Epithelial cell of esophagus (primary cell): Measurements from ENCODE around the gene LENG8.
"Not testable (repeated sequence)": the region's sequence is repeated elsewhere in the genome, so short reads cannot be mapped to it uniquely, and the experiment has no call there.

ENCODE experiments used
- DNase-seq: peaks from one replicate; pipeline ENCODE4 v3.0.0; 2010; ENCODE audit warnings: low read depth
- H3K4me3 ChIP-seq: 2 replicates; pipeline ENCODE4 v1.5.1; 2011; ENCODE audit warnings: mild to moderate bottlenecking, low read length, control low read depth
- TF ChIP-seq, protein P1 (sequence below): IDR thresholded peaks from 2 replicates; pipeline ENCODE4 v1.5.1; 2011; ENCODE audit warnings: low read depth, mild to moderate bottlenecking, low read length, control low read depth, inconsistent platforms; ENCODE audit not compliant: insufficient read depth; ENCODE audit errors: missing control alignments

LENG8 gene

GRCh38 chr19:54465426-54466109 is 16.6 kb downstream of the LENG8 start:
- DNase-seq: no peak
- TF ChIP-seq, protein P1, sequence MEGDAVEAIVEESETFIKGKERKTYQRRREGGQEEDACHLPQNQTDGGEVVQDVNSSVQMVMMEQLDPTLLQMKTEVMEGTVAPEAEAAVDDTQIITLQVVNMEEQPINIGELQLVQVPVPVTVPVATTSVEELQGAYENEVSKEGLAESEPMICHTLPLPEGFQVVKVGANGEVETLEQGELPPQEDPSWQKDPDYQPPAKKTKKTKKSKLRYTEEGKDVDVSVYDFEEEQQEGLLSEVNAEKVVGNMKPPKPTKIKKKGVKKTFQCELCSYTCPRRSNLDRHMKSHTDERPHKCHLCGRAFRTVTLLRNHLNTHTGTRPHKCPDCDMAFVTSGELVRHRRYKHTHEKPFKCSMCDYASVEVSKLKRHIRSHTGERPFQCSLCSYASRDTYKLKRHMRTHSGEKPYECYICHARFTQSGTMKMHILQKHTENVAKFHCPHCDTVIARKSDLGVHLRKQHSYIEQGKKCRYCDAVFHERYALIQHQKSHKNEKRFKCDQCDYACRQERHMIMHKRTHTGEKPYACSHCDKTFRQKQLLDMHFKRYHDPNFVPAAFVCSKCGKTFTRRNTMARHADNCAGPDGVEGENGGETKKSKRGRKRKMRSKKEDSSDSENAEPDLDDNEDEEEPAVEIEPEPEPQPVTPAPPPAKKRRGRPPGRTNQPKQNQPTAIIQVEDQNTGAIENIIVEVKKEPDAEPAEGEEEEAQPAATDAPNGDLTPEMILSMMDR: no peak
- H3K4me3 ChIP-seq: peak overlapping the region; percentile 1

GRCh38 chr19:54466110-54466480 is 17.1 kb downstream of the LENG8 start:
- not testable (repeated sequence) for DNase-seq, H3K4me3 ChIP-seq

- peak; percentile 60 for DNase-seq
- TF ChIP-seq, protein P1: no peak
- no peak overlapping the region for H3K4me3 ChIP-seq
Measured at GRCh38 chr19:54469496-54469934, 20.5 kb downstream of the LENG8 start.

DNA sequence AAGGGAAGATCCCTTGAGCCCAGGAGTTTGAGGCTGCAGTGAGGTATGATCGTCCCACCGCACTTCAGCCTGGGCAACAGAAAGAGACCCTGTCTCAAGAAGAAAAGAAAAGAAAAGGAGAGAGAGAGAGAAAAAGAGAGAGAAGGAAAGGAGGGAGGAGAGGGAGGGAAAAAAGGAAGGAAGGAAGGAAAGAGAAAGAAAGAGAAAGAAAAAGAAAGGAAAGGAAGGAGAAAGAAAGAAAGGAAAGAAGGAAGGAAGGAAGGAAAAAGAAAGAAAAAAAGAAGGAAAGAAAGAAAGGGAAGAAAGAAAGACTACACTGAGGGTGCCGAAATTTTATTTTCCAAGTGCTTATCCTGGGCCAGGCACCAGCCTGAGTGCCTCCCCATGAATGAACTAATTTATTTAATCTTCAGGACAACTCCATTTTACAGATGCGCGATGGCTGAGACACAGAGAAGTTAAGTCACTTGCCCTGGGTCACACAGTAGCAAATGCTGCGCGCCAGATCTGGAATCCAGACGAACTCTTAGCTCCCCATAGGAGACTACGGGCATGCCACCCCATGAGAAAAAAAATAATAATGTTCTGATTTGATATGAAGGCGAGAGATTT is 21.4 kb downstream of the LENG8 start:
- DNase-seq: no peak
- peak overlapping the region; percentile 58 for H3K4me3 ChIP-seq
- TF ChIP-seq, protein P1: no peak

GRCh38 chr19:54470991-54471782 is 22.2 kb downstream of the LENG8 start:
- peak overlapping the region; percentile 58 for H3K4me3 ChIP-seq
- peak; percentile 47 for DNase-seq
- TF ChIP-seq, protein P1: no peak

DNA sequence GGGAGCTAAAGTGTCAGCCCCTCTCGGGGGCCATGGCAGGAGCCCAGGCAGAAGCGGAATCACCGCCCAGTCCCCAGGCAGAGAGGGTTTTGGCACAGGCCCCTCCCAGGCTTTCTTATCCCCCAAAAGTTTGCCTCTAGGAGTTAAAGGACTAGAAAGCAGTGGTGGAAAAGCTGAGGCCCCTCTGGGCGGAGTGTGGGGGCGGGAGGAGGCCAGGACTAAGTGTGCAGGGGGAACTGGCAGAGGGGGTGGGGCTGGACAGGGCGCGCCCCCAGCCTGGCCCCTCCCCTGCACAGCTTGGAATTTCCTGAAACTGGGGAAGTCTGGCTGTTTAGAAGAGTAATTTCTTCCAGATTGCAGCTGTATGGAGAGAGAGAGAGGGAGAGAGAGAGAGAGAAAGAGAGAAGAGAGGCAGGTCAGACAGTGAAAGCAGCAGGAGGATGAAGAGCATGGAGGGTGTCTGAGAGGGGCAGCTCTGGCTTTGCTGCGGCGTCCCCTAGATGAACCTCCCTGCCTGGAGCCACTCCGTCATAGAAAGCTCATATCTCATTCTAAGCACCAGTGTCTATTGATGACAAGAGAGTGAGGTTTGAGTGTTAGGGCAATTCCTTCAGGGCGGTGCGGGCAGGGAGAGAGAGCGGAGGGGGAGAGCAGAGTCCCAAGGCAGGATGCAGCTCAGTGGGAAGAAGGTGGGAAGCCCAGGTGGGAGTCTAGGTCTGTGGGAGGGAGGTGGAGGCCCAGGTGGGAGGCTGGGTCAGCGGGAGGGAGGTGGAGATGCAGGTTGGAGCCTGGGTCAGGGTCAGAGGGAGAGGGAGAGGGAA is 24.3 kb downstream of the LENG8 start, which contains the start of gene CDC42EP5:
Gene CDC42EP5 (minus strand): TSS at position 226 of the 821 bp plus-strand sequence. CDS start 7,749 bp downstream, outside the sequence.
- DNase-seq: peak; percentile 51
- TF ChIP-seq, protein P1: no peak
- H3K4me3 ChIP-seq: peak within 1 kb of the TSS; percentile 52
